ENCODE measurements around the gene OR51M1. TPM values are rescaled to one million over a fixed set of nuclear protein-coding genes. Genes with fewer than 3 reads are reported as not detected.

The OR51M1 gene, protein sequence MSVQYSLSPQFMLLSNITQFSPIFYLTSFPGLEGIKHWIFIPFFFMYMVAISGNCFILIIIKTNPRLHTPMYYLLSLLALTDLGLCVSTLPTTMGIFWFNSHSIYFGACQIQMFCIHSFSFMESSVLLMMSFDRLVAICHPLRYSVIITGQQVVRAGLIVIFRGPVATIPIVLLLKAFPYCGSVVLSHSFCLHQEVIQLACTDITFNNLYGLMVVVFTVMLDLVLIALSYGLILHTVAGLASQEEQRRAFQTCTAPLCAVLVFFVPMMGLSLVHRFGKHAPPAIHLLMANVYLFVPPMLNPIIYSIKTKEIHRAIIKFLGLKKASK
- total RNA-seq (not detected), polyA plus RNA-seq (not detected)

- no peak within 1 kb of the TSS for H3K27ac ChIP-seq (ENCODE audit: low read depth in 1 of 2, low read length in 2 of 2)
- 77% methylated on average over 1 of the region's 1 CpG for WGBS
- H3K4me3 ChIP-seq (ENCODE audit: low read depth in 1 of 3, low read length in 3 of 3): no peak within 1 kb of the TSS
- DNase-seq (ENCODE audit: low spot score): no peak
- H3K27me3 ChIP-seq (ENCODE audit: control insufficient read depth in 4 of 4, insufficient read depth in 4 of 4, low read length in 3 of 4): peaks cover 0 to 2% (median 0%) of the 10 kb centered on the region in 4 donors
- H3K4me1 ChIP-seq (ENCODE audit: control insufficient read depth in 4 of 4, insufficient read depth in 4 of 4, low read length in 3 of 4): no peaks in the 10 kb centered on the region
- no peak for TF ChIP-seq SP1 (IDR thresholded peaks at IDR 0.05)
- no peak for TF ChIP-seq RAD21 (IDR thresholded peaks at IDR 0.05)
- no peak for TF ChIP-seq NR2F2 (IDR thresholded peaks at IDR 0.05)
- no peak for TF ChIP-seq YY1 (IDR thresholded peaks at IDR 0.05)
- TF ChIP-seq TAF1 (conservative IDR thresholded peaks at IDR 0.05): no peak
- no peak for TF ChIP-seq GABPA (IDR thresholded peaks at IDR 0.05 in 1 of 2, conservative IDR thresholded peaks at IDR 0.05 in 1 of 2)
- no peak for TF ChIP-seq EGR1 (IDR thresholded peaks at IDR 0.05; ENCODE audit: low read depth in 2 of 2)
- no peak for TF ChIP-seq RXRA (IDR thresholded peaks at IDR 0.05)
- TF ChIP-seq ATF3 (IDR thresholded peaks at IDR 0.05): no peak
- no peaks in the 10 kb centered on the region for H3K36me3 ChIP-seq (ENCODE audit: control insufficient read depth in 4 of 4, insufficient read depth in 3 of 4, low read depth in 1 of 4, low read length in 3 of 4)
- no peak within 1 kb of the TSS for H3K9ac ChIP-seq (ENCODE audit: low read depth in 1 of 2, low read length in 2 of 2)
- H3K9me3 ChIP-seq (ENCODE audit: control insufficient read depth in 4 of 4, low read length in 3 of 4): no peaks in the 10 kb centered on the region
Measured at GRCh38 chr11:5383576-5383975, at the start of gene OR51M1. Gene OR51M1, plus strand, starts transcription at chr11:5383812. Its CDS starts 5,587 bp downstream, at chr11:5389399.

DNA sequence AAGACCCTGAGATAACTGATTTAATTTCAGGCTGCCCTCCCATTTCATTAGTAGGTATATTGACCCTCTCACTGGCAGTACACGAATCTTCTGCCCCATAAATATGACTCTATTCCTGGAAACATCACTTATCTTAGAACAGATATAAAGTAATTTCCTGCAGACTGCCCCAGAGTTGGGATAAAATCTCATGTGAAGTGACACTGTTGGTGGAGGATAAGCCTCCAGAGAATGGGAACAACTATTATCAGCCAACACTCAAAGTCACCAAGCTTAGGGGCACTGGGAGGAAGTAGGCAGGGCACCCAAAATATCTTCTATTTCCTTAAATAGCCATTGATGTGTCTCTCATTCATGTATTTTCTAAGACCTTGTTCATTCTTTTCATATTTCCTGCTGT lies 48.4 kb upstream of the OR51M1 start:
- no peak overlapping the region for H3K27ac ChIP-seq (ENCODE audit: low read depth in 1 of 2, low read length in 2 of 2)
- no peaks in the 10 kb centered on the region for H3K9me3 ChIP-seq (ENCODE audit: control insufficient read depth in 4 of 4, low read length in 3 of 4)
- H3K36me3 ChIP-seq (ENCODE audit: control insufficient read depth in 4 of 4, insufficient read depth in 3 of 4, low read depth in 1 of 4, low read length in 3 of 4): no peaks in the 10 kb centered on the region
- no peak for DNase-seq (ENCODE audit: low spot score)
- H3K4me1 ChIP-seq (ENCODE audit: control insufficient read depth in 4 of 4, insufficient read depth in 4 of 4, low read length in 3 of 4): no peaks in the 10 kb centered on the region
- no peak overlapping the region for H3K4me3 ChIP-seq (ENCODE audit: low read depth in 1 of 3, low read length in 3 of 3)
- 37% methylated on average over 1 of the region's 1 CpG for WGBS
- no peak overlapping the region for H3K9ac ChIP-seq (ENCODE audit: low read depth in 1 of 2, low read length in 2 of 2)
- no peaks in the 10 kb centered on the region for H3K27me3 ChIP-seq (ENCODE audit: control insufficient read depth in 4 of 4, insufficient read depth in 4 of 4, low read length in 3 of 4)
- TF ChIP-seq EGR1 (IDR thresholded peaks at IDR 0.05; ENCODE audit: low read depth in 2 of 2): no peak
- no peak for TF ChIP-seq HNF4G (IDR thresholded peaks at IDR 0.05)
- no peak for TF ChIP-seq ATF3 (IDR thresholded peaks at IDR 0.05)
- TF ChIP-seq TAF1 (conservative IDR thresholded peaks at IDR 0.05): no peak
- TF ChIP-seq FOXA1 (IDR thresholded peaks at IDR 0.05): no peak
- TF ChIP-seq FOXA2 (IDR thresholded peaks at IDR 0.05): no peak
- no peak for TF ChIP-seq MAX (IDR thresholded peaks at IDR 0.05)
- TF ChIP-seq HNF4A (conservative IDR thresholded peaks at IDR 0.05): no peak
- TF ChIP-seq, protein P1, sequence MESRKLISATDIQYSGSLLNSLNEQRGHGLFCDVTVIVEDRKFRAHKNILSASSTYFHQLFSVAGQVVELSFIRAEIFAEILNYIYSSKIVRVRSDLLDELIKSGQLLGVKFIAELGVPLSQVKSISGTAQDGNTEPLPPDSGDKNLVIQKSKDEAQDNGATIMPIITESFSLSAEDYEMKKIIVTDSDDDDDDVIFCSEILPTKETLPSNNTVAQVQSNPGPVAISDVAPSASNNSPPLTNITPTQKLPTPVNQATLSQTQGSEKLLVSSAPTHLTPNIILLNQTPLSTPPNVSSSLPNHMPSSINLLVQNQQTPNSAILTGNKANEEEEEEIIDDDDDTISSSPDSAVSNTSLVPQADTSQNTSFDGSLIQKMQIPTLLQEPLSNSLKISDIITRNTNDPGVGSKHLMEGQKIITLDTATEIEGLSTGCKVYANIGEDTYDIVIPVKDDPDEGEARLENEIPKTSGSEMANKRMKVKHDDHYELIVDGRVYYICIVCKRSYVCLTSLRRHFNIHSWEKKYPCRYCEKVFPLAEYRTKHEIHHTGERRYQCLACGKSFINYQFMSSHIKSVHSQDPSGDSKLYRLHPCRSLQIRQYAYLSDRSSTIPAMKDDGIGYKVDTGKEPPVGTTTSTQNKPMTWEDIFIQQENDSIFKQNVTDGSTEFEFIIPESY (IDR thresholded peaks at IDR 0.05): no peak
- TF ChIP-seq GABPA (IDR thresholded peaks at IDR 0.05 in 1 of 2, conservative IDR thresholded peaks at IDR 0.05 in 1 of 2): no peak
- no peak for TF ChIP-seq RAD21 (IDR thresholded peaks at IDR 0.05)
- TF ChIP-seq, protein P2, sequence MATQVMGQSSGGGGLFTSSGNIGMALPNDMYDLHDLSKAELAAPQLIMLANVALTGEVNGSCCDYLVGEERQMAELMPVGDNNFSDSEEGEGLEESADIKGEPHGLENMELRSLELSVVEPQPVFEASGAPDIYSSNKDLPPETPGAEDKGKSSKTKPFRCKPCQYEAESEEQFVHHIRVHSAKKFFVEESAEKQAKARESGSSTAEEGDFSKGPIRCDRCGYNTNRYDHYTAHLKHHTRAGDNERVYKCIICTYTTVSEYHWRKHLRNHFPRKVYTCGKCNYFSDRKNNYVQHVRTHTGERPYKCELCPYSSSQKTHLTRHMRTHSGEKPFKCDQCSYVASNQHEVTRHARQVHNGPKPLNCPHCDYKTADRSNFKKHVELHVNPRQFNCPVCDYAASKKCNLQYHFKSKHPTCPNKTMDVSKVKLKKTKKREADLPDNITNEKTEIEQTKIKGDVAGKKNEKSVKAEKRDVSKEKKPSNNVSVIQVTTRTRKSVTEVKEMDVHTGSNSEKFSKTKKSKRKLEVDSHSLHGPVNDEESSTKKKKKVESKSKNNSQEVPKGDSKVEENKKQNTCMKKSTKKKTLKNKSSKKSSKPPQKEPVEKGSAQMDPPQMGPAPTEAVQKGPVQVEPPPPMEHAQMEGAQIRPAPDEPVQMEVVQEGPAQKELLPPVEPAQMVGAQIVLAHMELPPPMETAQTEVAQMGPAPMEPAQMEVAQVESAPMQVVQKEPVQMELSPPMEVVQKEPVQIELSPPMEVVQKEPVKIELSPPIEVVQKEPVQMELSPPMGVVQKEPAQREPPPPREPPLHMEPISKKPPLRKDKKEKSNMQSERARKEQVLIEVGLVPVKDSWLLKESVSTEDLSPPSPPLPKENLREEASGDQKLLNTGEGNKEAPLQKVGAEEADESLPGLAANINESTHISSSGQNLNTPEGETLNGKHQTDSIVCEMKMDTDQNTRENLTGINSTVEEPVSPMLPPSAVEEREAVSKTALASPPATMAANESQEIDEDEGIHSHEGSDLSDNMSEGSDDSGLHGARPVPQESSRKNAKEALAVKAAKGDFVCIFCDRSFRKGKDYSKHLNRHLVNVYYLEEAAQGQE (IDR thresholded peaks at IDR 0.05): no peak
- no peak for TF ChIP-seq NR2F2 (IDR thresholded peaks at IDR 0.05)
- TF ChIP-seq RXRA (IDR thresholded peaks at IDR 0.05): no peak
- no peak for TF ChIP-seq SP1 (IDR thresholded peaks at IDR 0.05)
- no peak for TF ChIP-seq CTCF (IDR thresholded peaks at IDR 0.05; ENCODE audit: low read depth, low read length, missing input control)

Data from liver (tissue), 9 donors.